Activated T-helper 1 cell treated with Interleukin-2 at 50 U/mL for 16 hours (primary cell): Measurements from ENCODE around the gene RNPEPL1.
"Not testable (repeated sequence)": the region's sequence is repeated elsewhere in the genome, so short reads cannot be mapped to it uniquely, and the experiment has no call there.

Experiments
- DNase-seq: peaks from one replicate; pipeline ENCODE4 v3.0.0-alpha.2; 2020; ENCODE audit warnings: low read depth

Gene RNPEPL1

GRCh38 chr2:240538031-240538780, 30.1 kb upstream of the RNPEPL1 start:
- no peak for DNase-seq

- not testable (repeated sequence) for DNase-seq
Measured at GRCh38 chr2:240539101-240539500, 29.2 kb upstream of the RNPEPL1 start.

- no peak for DNase-seq
Measured at GRCh38 chr2:240539906-240540305, 28.4 kb upstream of the RNPEPL1 start.

- no peak for DNase-seq
Measured at GRCh38 chr2:240551288-240551687, 17.0 kb upstream of the RNPEPL1 start.

- no peak for DNase-seq
Measured at GRCh38 chr2:240551811-240552210, 16.5 kb upstream of the RNPEPL1 start.

DNA sequence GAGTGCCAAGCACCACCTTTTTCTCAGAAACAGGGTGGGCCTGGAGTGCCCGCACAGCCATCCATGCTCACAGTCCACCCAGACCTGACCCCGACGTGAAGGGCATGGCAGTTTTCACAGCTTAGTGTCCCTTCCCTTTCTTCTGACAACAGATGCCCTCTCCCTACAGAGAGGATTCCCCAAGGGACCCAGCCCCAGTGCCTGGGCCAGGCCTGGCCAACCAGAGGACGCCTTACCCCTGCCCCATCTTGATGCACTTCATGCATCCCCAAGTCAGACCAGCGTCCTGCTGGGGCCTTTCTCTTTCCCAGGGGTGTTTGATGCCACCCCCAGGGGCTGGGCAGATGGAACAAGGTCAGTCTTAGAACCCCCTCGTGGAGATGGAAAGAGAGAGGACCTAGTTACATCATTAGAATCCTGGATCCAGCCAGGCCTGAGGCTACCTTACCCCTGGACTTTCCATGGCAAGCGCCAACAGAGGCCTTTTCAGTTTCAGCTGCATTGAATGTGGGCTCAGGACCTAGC, 14.3 kb upstream of the RNPEPL1 start:
- DNase-seq = no peak

DNA sequence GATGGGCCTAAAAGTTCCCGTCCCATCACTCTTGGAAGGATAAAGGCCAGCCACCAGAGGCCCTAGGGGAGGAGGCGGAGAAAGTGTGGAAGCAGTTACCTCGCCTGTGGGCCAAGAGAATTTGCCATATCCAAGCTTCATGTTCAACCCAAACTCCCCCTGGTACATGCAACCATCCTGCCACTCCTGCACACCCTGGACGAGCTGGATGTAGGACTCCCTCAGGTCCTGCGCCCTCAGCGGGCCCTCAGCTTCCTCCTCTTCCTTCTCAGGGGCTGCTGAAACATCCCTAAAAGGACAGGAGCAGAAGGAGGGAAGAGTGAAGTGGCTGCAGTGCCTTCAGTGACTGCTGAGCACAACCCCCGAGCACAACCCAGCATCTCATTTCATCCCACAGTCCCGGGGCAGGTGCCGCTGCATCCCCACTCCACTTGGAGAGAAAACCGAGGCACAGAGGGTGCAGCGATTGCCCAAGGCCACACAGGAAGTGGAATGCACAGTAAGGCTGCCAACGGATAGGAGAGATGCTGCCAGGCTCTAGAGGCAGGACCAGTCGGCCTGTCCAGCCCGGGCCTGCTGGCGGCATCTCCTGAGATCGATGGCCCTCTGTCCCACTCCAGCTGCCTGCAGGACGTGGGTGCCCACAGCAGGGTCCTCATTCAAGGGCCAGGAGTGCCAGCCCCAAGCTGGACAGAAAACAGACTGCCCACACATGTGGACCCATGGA, 13.4 kb upstream of the RNPEPL1 start:
- DNase-seq = no peak

DNA sequence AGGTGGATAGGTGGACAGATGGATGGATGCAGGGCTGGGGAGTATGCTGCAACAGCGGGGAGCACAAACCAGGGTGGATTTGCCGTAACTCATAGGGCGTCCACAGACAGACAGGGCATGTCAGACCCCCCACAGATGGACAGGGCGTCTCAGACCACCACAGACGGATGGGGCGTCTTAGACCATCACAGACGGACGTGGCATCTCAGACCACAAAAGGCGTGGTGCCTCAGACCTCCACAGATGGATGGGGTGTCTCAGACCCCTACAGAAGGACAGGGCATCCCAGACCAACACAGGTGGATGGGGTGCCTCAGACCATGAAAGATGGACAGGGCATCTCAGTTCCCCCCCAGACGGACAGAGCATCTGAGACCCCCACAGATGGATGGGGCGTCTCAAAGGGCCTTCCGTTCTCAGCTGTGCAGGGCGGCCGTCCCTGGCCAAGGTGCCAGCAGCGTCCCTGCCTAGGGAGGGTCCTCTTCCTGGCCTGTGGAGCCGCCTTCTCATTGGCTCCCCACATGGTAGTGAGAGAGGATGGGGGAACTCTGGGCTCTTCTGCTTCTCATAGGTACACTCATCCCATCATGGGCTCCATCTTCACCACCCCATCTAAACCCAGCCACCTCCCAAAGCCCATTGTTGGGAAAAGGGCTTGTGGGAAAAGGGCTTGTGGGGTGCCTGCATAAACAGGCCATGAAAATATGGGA, 12.6 kb upstream of the RNPEPL1 start:
- DNase-seq = no peak

DNA sequence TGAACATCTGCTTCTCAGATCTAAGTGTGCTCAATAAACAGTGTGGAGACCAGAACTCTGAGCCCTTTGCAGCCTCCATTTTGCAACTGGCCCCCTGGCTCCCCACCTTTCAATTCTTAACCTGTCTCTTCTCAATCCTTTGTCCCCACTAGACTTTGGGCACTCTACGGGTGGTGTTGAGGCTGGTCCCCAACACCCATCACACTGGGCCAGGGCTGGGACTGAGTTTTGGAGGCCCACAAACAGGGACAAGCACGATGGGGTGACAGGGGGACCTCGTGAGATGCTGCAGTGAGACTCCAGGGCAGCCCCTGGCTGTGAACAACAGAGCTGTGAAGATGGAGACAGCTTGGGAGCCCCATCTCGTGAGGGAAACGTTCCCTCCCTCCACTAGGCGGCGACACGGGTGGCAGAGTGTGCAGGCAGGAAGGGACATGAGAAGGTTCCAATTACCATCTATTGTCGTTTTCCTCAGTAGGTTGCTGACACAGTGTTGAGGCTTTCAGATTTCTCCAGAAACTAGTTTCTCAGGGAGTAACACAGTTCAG, 11.7 kb upstream of the RNPEPL1 start:
- DNase-seq = peak; percentile 57

DNA sequence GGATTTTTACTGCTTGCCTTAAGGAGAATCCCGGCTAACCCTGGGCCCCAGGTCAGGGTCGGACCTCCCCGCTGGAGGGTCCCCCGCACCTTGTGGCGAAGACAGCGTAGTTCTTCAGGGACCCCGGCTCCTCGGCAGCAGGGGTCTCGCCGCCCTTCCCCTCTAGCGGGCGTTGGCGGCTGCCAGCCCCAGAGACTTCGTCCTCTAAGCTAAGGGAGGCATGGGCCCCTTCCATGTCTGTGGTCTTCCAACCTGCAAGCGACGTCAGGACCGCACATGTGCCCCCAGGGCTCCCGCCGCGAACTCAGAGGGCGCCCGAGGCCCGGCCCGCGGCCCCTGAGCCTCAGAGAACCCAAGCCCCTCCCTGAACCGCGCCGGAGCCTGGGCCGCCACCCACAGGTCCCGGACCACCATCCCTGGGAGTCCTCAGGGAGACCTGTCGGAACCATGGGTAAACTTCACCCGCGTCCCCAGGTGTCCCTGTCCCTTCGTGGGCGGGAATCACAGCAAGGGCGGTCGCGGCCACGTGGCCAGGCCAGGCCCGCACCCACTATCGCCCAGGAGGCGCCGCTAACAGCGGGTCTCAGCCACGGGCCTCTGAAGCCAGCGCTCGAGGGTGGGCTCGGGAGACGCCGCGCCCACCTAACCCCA, 11.1 kb upstream of the RNPEPL1 start:
- no peak for DNase-seq

DNA sequence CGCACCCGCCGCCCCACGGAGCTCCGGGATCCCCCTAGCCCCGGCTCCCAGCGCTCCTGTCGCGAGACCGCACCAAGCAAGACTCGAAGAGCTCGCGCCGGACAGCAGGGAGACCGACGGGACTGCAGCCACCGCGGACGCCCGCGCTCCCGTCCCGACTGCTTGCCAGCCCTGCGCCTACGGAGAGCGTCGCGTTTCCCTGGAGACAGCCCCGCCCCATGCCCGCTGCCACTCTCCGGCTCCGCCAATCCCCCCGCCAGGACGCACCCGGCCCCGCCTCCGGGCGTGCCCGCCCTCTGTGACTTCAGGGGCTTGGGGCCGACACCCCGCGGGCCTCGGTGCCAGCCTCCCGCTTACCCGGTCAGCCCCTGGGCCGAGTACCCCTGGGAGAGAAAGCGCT, 10.5 kb upstream of the RNPEPL1 start, which contains the start of gene ANKMY1:
Gene ANKMY1, minus strand, starts transcription at position 181 of the 400 bp plus-strand sequence. CDS start 653 bp downstream, outside the sequence.
- peak; percentile 48 for DNase-seq

GRCh38 chr2:240558236-240558761, 10.0 kb upstream of the RNPEPL1 start:
- DNase-seq = no peak

- DNase-seq = no peak
Measured at GRCh38 chr2:240559286-240559685, 9.0 kb upstream of the RNPEPL1 start.

- DNase-seq = peak; percentile 84
Measured at GRCh38 chr2:240560084-240560479, 8.2 kb upstream of the RNPEPL1 start, which contains the start of gene DUSP28. Gene DUSP28 (plus strand): TSS chr2:240560357. CDS start chr2:240560685, 328 bp downstream.

- DNase-seq = peak; percentile 99
Measured at GRCh38 chr2:240560480-240561324, 7.6 kb upstream of the RNPEPL1 start.

DNA sequence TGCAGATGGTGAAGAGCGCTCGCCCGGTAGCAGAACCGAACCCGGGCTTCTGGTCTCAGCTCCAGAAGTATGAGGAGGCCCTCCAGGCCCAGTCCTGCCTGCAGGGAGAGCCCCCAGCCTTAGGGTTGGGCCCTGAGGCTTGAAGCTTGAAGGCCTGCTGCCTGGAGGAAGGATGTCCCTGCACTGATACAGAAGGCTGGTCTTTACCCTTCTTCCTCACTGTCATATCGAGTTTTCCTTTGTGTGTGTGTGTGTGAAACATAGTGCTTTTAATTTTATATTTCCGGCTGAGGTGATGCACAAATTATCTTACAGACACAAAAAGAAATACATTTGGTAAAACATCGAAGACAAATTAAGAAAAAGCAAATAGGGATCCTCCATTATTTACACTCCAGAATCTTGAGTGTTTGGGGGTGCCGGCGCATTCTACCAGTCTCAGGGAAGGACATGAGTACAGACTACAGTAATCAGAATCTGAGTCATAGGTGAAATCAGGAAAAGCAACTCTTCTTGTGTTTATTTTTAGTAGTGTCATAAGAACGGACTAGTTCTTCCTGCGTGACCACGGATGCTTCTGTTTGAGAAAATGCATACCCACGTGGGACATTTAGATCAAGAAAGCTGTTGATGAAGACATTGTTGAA, 6.8 kb upstream of the RNPEPL1 start:
- DNase-seq = no peak

GRCh38 chr2:240563231-240563630, 5.1 kb upstream of the RNPEPL1 start:
- DNase-seq = not testable (repeated sequence)

DNA sequence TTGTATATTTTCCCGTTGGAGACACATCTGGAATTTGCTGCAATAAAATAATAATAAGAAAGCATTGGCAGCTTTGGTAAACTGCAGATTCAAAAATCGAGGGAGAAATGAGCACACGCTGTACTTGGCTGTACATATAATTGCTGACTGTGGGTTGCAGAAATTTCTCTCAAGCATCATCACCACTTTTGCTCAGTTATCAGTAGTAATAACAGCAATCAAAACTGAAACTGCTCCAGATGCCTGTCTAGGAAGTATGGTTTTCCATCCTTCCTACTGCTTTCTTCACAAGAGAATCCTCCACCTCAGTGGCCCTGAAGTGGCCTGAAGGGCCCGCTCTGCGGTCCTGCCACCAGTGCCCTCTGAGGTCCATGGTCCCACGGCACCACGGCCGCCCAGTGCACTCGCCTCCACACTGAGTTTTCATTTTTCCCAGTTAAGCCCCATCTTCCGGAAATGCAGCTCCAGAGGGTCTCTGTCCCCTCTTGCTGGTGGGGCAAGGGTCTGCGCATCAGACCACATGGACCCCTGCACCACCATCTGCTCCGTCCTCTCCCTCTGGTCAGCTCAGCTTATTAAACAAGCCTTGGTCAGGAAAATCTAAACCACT, 4.2 kb upstream of the RNPEPL1 start:
- no peak for DNase-seq

DNA sequence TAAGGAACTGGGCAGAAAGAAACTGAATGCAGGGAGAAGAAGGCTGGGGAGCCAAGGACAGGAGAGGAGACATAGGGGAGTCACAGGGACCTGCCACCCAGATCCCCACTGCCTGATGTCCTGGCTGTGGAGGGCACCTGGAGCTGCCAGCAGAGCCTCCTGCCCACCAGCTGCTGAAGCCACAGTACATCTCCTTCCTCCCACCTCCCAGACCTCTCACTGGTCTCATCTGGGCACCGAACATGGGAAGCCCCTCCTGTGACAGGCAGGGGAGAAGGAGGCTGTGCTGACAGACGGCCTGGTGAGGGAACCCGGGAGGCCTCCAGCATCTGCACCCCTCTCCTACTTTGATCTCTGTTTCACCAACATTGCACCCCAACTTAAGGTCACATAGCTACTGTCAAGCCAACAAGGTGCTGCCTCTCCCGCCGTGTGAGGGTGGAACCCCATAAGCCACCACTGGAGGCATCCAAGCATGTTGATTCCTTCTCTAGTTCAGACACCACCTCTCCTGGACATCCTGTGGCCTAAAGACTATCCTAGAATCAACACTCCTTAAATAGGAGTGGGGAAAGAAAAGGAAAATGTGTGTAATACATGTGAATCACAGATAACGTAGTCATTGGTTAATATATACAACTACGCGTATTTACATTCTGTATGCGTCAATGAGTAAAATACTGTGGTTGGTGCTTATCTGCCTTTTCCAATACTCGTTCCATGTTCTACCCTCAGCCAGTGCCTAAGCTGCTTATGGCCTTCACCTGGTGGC, 3.5 kb upstream of the RNPEPL1 start:
- no peak for DNase-seq
